GM19035 (cell line): ENCODE data around the gene MRPS34.
A peak's percentile ranks its signal among the peaks of the same experiment; 100 is the strongest.
"Not testable (repeated sequence)": the region's sequence is repeated elsewhere in the genome, so short reads cannot be mapped to it uniquely, and the experiment has no call there.

Experiments used
- ATAC-seq: cut with Tn5 transposase; IDR thresholded peaks from one replicate; pipeline ENCODE4 v1.9.1; 2021; ENCODE audit not compliant: unreplicated experiment

MRPS34 gene

DNA sequence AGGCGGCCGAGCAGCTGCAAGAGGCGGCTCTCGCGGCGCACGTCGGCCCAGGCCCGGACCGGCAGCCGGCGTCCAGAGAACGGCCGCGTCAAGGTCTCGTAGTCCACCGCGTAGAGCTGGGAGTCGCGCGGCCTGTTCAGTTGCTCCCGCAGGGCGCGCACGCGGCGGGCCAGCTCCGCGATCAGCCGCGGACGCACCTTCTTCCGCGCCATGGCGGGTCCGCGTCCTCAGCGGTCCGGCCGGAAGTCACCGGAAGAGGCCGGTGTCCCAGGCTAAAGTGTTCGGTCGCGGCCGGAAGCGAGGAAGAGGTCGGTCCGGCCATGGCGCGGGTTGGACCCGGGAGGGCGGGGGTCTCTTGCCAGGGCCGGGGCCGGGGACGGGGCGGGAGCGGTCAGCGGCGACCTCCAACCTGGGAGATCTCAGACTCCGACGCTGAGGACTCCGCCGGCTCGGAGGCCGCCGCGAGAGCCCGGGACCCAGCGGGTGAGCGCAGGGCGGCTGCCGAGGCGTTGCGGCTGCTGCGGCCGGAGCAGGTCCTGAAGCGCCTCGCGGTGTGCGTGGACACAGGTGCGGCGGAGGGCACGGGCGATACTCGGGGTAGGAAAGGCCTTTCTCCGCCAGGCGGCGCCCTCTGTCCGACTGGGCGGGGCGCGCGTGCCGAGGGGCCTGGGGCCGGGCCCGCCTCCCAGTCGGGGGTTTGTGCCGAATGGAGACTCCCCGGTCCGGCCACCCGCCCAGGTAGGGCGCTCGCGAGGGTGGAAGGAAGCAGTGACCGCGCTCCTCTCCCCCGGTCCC is at the start of gene MRPS34:
Gene MRPS34 (minus strand): TSS at position 227 of the 795 bp plus-strand sequence. CDS start 15 bp downstream, at position 212.
- peak; percentile 51 for ATAC-seq

DNA sequence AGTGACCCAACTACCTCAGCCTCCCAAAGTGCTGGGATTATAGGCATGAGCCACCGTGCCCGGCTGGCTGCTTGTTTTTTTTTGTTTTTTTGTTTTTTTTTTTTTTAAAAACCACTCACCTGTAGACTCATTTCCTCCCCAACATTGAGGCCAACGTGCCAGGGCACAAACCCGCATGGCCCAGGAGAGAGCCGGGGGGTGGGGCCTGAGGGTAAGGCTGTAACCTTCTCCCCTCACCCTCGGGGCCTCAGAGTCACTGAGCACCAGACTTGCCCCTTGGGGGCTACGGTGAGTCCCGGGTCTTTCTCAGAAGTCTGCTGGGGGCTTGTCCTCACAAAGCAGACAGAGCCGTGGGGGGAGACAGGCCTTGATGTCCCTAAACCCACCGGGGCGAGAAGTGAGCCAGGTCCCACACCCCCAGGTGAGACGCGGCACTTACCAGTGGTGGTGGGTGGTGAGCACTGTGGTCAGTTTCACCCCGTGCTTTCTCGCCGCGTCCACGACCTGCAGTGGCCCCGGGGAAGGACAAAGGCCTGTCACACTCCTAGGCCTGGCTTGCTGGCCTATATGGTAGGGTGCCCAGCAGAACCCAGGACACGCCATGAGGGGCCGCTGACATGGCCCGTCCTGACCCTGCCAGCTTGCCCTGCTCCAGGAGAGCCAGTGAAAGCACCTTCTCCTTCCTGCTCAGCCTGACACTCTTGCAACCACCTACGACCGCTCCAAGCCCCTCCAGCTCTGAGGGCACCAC is 49.1 kb upstream of the MRPS34 start:
- ATAC-seq: no peak

DNA sequence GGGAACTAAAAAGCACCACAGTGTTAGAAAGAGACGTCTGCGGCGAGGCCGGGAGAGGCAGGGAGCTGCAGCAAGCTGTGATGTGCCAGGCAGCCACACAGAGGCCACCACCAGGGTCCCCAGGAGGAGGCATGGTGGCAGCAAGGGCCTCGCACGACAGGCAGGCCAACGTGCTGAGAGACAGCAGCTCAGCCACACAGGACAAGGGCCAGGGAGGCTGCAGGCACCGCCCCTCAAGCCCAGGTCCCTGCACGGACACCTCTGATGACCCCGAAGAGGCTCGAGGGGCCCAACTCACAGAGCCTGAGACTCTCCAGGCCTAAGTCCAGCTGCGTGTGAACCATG is 48.0 kb upstream of the MRPS34 start:
- ATAC-seq: no peak

DNA sequence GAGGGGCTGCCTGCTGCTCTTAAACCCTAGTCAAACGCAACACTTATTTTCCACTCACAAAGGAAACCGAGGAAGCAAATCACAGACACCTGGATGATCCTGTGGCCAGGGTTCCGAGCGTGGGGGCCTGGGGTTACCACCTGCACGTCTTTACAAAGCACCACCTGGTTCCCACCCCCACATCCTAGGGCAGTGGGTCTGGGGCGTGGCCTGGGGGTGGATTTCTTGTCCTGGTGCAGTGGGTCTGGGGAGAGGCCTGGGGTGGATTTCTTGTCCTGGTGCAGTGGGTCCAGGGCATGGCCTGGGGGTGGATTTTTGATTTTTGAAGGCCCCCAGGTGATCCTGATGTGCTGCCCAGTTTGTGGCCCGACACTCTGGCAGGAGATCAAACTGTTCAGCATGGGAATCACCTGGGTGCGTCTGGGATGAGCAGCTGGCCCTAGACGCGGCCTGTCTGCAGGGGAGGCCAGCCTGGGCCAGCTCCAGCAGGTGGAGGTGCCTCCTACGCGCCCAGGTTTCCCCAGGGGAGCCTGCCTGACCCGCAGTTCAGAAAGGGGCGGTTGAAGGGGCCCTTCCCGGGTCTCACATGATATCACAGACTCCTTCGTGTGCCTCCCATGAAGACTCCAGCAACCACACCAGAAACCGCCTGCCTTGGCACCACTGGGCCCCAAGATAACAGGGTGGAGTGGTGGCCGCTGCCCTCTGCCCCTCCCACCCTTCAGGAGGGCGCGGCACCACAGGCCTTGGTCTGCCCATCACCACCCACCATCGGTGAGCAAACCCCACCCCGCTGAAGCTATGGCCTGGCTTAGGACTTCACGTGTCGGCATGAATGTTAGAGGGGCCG is 47.4 kb upstream of the MRPS34 start:
- ATAC-seq: no peak

DNA sequence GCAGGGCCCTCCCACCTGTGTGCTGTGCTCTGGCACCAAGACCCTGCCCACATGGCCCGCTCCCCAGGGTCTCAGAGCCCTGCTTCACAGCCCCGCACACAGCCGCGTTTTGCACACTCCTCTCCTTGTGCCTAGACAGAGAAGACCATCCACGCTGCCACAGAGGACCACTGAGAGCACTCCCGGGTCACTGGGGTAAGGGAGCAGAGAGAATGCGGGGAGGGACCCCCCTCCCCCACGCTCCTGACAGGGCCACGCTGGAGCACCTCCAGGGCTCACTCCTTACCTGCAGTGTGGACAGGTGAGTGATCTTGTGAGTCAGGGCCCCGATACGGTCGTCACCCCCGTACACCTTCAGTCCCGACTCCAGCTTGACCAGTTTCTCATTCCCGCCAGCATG is 46.7 kb upstream of the MRPS34 start:
- ATAC-seq: no peak

DNA sequence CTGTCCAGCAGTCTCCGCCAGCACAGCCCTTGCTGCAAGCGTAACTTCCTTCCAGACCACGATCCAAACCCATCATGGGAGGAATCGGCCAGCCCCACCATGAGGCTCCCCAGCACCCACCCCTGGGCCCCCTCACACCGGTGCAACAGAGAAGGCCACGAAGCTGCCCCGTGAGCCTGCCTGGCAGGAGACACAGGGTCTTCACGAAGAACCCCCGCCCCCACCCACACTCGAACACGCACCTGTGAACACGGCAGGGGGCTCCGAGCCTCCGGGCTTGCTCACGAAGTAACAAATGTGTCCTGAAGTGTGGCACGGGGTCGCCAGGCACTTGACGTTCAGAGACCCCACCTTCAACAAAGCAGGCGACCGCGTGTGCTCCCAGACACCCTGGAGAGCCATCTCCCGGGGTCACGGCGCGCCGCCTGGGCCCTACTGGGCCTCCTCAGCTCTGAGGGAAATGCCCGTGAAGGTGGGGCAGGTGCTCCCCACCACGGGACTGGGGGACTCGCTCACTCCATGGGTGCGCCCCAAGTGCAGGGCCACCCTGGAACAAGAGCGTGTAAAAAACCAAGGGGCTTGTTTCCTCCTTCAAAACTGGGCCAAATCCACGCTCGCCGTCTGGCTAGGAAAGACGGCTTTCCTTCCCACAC is 46.1 kb upstream of the MRPS34 start:
- ATAC-seq: no peak

DNA sequence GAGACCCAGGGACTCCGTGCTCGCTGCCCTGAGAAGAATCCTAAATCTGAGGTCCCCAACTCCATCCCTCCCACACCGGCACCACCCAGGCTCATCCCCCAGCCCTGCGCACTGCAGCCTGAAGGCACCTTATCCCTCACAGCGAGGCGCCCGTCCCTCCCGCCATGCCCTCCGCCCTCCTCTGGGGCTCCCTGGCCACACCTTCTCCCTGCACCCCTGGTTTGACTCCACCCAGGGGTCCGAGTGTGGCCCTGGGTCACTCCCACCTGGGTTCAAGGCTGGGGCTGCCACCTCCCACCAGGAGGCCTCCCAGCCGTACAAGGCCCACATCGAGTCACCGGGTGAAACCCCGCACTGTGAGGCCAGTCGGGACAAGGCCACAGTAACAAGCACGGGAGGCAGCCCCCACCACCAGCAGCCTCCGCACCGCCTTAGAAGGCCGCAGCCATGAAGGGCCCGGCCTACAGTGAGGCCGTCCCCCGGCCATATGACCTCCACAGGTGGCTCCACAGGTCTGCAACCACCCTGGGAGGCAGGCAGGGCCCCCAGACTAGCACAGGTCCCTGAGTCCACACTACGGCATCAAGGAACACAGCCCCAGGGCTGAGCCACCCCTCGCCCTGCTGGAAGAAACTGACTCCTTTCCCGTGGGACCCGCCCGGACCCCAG is 45.4 kb upstream of the MRPS34 start:
- no peak for ATAC-seq

DNA sequence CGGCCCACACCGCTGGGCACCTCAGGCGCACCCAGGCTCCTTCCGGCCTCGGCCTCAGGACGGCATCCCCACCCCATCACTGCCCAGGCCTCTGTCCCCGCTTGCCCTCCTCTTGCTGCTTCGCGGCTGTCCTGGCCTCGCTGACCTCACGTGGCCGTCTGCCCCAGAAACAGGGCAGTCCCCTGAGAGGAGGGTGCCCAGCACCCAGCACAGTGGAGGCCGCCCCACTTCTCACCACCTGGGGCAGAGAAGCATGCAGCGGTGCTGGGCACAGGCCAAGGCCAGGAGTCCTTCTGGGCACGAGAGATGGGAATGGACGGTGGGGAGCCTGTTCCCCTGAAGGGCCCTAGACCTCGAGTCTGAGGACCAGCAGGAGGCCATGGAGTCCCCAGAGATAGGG is 44.8 kb upstream of the MRPS34 start:
- ATAC-seq: no peak

DNA sequence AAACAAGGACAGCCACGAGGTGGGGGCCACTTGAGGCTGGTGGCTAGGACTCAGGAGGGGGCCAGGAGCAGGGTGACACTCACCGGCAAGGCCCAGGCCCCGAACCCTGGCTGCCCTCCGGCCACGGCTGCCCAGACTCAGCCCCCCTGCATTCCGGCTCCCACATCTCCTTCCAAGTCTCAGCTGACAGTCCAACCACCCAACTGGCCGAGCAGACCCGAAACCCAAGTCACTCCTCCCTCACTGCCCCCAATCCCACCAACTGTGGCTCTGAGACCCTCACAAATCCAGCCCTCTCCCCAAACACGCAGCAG is 44.3 kb upstream of the MRPS34 start:
- no peak for ATAC-seq

DNA sequence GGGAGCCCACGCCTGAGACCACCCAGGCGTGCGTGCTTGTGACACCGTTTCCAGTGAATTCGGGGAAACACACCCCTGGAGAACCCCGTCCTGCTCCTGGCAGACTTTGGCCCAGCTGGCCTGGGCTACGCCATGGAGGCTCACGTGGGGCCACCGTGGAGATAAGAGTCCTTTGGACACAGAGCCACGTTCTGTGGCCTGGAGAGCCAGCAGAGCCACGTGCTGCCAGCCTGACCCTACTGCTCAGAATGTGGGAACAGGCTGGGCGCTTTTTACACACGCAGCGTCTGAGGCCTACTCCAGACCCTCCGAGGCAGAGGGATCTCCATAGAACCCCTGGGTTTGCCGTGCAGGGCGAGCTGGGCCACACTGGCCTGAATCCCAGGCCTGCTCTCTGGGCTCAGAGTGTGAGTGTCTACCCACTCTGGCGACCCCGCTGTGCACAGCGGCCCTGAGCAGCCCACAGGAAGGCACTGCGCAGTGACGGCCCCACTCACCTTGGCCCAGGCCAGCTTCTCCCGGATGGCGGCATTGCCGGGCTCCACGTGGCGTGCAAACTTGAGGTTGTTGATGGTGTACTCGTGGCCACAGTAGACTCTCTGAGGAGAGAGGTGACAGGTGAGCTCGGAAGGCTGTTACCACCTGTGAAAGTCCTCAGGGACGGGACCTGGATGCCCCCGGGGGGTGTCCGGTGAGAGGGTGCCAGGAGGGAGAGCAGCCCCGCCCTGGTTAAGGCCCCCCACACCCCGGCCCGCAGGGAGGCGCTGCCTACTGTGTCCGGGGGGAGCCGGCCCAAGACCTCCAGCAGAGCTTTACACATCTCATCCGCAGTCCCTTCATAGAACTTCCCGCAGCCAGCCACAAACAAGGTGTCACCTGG is 43.7 kb upstream of the MRPS34 start:
- no peak for ATAC-seq

DNA sequence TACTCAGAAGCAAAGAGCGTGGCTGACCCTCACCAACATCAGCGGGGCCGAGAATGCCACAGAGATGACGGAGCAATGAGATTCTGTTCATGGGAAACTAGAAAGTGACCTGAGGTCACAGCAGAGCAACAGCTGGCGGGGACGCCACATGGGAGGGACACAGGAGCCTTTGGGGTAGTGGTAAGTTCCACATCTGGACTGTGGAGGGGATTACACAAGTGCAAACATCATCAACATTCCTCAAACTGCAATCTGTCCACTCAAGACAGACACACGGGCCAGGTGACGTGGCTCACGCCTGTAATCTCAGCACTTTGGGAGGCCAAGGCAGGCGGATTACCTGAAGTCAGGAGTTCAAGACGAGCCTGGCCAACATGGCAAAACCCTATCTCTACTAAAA is 42.5 kb upstream of the MRPS34 start:
- no peak for ATAC-seq

DNA sequence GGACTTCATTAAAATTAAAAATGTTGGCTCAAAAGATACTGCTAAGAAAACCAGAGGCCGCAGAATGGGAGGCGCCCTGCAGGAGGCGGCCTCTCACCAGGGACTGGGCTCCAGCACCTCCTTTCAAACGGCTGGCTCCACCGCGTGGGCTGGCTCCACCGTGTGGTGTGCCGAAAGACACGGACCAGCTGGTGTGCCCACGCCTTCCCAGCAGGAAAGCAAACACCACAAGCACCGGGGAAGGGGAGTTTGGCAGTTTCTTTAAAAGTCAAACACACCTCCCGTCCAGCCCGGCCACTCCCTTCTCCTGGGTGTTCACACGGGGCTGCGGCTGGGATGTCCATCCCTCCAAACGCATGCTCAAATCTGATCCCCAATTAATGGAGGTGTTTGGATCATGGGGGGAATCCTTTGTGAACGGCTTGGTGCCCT is 39.8 kb upstream of the MRPS34 start:
- no peak for ATAC-seq

DNA sequence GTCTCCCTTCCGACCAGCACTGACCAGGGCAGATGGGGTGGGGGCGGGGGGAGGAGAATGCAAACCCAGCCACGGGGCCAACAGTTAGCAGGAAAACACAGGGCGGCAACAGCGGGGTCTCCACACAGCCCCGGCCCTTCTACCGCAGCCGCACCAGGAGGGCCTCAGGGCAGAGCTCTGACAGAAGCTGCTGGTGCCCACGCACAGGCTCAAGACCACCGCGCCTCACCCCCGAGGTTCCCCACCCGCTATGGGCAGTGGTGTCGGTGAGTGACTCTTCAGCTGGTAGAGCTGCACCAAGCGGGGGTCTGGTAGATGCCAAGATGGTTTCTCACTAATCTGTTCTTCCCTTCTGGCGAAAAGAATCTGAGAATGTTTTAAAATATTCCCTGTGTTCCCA is 37.6 kb upstream of the MRPS34 start:
- no peak for ATAC-seq

DNA sequence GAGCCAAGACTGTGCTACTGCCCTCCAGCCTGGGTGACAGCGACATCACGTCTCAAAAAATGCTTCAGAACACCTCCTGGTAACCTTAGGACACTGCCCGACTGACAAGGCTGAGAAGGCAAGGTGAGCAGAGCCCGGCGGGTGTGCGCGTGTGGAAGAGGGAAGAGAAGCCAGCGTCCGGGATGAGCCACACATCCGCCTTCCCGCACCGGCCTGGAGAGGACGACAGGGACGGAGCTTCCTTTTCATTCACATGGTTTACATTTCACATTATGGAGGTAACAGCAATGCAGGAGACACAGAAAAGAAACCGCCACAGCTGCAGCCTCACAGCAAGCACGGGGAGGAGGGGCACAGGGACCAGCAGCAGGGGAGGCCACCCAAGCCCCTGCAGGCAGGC is 37.2 kb upstream of the MRPS34 start:
- no peak for ATAC-seq

DNA sequence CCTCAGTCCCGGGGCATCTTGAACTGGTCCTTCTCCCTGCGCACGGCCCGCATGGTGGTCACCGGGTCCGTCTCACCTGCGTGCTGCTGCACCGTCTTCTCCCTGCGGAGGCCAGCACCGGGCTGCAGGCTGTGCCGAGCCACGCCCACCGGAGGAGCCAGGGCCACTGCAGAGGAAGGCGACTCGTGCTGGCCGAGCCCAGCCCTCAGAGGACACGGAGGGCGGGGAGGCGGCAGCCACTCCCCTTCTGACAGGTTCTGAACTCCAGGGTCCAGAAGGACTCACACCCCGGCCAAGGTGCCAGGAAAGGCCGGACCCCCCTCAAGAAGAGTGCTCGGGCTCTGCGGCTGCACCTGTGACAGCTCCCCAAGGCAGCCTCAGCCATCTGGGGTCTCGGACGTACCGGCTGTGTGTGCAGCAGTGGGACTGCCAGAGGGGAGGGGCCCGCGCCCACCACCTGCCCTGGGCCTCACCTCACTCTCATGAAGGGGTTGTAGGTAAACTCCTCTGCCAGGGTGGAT is 36.4 kb upstream of the MRPS34 start:
- no peak for ATAC-seq

DNA sequence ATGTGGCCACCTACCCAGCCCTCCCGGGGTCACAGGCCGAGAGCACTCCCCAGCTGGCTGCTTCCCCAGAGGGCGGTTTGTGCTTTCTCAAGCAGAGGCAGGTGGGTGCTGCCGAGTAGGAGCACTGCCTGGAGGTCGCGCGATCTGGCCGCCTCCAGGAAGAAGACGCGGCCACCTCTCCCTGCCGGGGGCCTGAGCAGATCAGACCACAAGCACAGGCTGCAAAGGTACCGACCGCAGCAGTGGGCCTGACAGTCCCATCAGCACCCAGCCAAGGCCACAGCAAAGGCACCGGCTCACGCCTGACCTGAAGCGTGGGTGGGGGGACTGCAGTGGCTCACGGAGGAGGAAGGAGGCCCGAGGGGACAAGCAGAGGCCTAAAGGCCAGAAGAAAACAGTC is 35.8 kb upstream of the MRPS34 start:
- ATAC-seq: no peak

DNA sequence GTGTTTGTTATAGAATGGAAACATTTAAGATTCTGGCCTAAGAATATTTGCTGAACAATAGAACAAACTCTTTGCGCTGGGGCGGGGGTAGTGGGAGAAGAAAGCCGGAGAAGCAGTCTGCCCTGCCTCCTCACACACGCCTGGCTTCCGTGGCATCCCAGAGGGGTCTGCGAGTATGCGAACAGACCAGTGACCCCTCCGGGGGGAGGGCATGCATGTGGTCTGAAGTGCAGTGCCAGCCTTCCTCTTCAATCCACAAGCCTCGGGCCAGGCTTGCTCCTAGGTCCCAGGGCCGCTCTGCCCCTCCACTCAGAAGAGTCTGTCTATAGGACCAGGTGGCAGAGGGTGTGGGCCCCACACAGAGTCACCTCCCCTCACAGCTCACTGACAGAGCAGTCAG is 34.7 kb upstream of the MRPS34 start:
- ATAC-seq: no peak

DNA sequence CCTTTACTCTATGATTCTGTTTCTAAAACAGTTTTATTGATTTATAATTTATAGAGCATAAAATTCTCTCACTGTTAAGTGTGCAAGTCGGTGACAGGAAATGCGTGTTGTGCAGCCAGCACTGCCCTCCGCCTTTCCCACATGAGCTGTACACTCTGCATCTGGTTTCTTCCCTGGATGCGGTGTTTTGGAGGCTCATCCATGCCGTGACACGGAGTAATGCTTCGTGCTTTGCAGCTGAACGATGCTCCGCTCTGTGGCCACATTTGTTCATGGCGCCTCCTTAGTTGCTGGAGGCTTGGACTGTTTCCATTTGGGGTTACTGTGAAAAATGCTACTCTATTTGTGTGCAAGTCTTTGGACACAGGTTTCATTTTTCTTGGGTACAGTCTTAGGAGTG is 27.8 kb upstream of the MRPS34 start:
- no peak for ATAC-seq

DNA sequence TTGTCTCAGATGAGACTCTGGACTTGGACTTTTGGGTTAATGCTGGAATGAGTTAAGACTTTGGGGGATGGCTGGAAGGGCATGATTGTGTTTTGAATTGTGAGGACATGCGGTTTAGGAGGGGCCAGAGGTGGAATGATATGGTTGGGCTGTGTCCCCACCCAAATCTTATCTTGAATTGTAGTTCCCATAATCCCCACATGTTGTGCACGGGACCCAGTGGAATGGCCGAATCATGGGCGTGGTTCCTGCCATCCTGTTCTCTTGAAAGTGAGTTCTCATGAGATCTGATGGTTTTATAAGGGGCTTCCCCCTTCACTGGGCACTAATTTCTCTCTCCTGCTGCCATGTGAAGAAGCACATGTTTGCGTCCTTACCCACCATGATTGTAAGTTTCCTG is 26.3 kb upstream of the MRPS34 start:
- not testable (repeated sequence) for ATAC-seq
